Chondrocyte (in vitro differentiated cells): ENCODE data around the gene WHAMM. TPM values are rescaled to one million over a fixed set of nuclear protein-coding genes. Genes with fewer than 3 reads are reported as not detected.

Experiments
- DNase-seq: peaks from one replicate; pipeline ENCODE4 v3.0.0; 2021; ENCODE audit warnings: mixed read lengths, low spot score
- H3K27ac Mint-ChIP-seq: one replicate; pipeline ENCODE4 v1.8.0; 2021; ENCODE audit warnings: mild to moderate bottlenecking, moderate library complexity, mixed read lengths; ENCODE audit not compliant: unreplicated experiment
- H3K27me3 Mint-ChIP-seq: 2 replicates; pipeline ENCODE4 v1.8.0; 2021; ENCODE audit warnings: low read depth, mixed read lengths
- H3K36me3 Mint-ChIP-seq: 2 replicates; pipeline ENCODE4 v1.8.0; 2021; ENCODE audit warnings: low read depth, mixed read lengths
- H3K4me1 Mint-ChIP-seq: 2 replicates; pipeline ENCODE4 v1.8.0; 2021; ENCODE audit warnings: low read depth, mild to moderate bottlenecking, mixed read lengths
- H3K4me3 Mint-ChIP-seq: one replicate; pipeline ENCODE4 v1.8.0; 2021; ENCODE audit warnings: mild to moderate bottlenecking, moderate library complexity, mixed read lengths; ENCODE audit not compliant: unreplicated experiment
- H3K9me3 Mint-ChIP-seq: 2 replicates; pipeline ENCODE4 v1.8.0; 2021; ENCODE audit warnings: low read depth, mixed read lengths
- total RNA-seq: library from RNA; stranded (reverse); gene quantifications from 3 replicates; pipeline ENCODE4 v1.2.1, GENCODE V29; 2021
- TF ChIP-seq, protein P1 (sequence below): fragments of 200-600 bp; sonication (generic); IDR thresholded peaks from 2 replicates; pipeline ENCODE4 v1.5.0; 2021; ENCODE audit warnings: antibody characterized with exemption, mild to moderate bottlenecking, moderate library complexity

The WHAMM gene
- total RNA-seq, 1 donor from 2014 or later = 10.0 TPM

DNA sequence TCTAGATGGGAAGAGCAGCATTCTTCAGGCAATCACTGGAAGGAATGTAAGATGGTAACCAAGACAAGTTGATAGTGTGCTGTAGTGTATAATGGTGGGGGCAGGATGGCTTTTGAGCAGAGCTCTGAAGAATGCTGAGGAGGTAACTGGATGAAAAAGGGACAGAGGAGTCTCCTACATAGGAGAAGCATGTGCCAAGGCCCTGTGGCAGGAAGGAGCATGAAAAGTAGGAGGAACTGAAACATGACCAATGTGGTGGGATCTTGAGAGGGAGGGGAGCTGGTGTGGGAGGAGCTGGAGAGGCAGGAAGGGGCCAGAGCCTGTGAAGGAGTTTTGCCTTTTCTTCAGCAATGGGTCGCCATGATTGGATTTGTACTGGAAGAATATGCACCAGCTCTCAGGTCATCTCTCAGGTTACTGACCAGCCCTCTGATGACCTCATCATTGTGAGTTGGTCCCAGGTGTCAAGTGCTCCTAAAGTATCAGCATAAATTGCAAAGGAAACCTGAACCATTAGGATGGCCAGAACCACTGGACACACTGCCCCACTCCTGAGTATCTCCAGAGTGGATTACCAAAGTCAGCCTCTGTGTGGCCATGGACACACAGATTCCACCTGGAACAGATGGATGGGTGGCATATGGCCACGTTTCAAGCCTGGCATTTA, 42.1 kb upstream of the WHAMM start:
- H3K27me3 Mint-ChIP-seq = no peaks in the 10 kb centered on the region
- peaks cover 3% of the 10 kb centered on the region for H3K4me1 Mint-ChIP-seq
- no peak overlapping the region for H3K4me3 Mint-ChIP-seq
- TF ChIP-seq, protein P1, sequence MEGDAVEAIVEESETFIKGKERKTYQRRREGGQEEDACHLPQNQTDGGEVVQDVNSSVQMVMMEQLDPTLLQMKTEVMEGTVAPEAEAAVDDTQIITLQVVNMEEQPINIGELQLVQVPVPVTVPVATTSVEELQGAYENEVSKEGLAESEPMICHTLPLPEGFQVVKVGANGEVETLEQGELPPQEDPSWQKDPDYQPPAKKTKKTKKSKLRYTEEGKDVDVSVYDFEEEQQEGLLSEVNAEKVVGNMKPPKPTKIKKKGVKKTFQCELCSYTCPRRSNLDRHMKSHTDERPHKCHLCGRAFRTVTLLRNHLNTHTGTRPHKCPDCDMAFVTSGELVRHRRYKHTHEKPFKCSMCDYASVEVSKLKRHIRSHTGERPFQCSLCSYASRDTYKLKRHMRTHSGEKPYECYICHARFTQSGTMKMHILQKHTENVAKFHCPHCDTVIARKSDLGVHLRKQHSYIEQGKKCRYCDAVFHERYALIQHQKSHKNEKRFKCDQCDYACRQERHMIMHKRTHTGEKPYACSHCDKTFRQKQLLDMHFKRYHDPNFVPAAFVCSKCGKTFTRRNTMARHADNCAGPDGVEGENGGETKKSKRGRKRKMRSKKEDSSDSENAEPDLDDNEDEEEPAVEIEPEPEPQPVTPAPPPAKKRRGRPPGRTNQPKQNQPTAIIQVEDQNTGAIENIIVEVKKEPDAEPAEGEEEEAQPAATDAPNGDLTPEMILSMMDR = no peak
- no peaks in the 10 kb centered on the region for H3K9me3 Mint-ChIP-seq
- no peak for DNase-seq
- peaks cover 6% of the 10 kb centered on the region for H3K36me3 Mint-ChIP-seq
- H3K27ac Mint-ChIP-seq = no peak overlapping the region

DNA sequence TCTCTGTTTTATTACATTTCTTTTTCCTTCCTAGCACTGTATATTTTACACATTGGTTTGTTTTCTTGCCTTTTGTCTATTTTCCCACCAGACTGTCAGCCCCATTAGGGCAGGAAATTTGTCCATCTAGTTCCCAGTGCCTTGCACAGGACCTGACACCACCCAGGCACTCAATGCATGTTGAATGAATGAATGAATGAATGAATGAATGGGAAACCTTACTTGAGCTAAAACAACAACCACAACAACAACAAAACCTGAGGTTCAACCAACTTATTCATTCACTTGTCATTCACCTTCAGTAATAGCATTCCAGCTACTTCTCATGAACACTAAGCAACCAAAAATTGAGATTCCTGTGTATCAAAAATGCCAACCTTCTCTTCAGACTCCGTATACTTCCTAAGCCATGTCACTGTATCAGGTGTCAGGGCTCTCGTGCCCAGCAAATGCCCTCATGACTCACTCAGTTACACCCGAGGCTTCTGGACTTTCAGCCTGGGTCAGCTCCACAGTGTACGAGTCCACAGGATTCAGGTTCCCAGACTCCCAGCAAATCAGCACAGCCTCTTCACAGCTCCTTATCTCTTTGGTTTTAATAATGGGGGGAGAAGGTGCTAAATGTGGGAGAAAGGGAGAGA, 40.9 kb upstream of the WHAMM start:
- TF ChIP-seq, protein P1 = no peak
- Mint-ChIP-seq H3K27ac (no peak overlapping the region), H3K4me1 (peaks cover 3% of the 10 kb centered on the region), H3K9me3 (no peaks in the 10 kb centered on the region), H3K4me3 (no peak overlapping the region), H3K36me3 (peaks cover 6% of the 10 kb centered on the region), H3K27me3 (no peaks in the 10 kb centered on the region)
- DNase-seq = no peak

DNA sequence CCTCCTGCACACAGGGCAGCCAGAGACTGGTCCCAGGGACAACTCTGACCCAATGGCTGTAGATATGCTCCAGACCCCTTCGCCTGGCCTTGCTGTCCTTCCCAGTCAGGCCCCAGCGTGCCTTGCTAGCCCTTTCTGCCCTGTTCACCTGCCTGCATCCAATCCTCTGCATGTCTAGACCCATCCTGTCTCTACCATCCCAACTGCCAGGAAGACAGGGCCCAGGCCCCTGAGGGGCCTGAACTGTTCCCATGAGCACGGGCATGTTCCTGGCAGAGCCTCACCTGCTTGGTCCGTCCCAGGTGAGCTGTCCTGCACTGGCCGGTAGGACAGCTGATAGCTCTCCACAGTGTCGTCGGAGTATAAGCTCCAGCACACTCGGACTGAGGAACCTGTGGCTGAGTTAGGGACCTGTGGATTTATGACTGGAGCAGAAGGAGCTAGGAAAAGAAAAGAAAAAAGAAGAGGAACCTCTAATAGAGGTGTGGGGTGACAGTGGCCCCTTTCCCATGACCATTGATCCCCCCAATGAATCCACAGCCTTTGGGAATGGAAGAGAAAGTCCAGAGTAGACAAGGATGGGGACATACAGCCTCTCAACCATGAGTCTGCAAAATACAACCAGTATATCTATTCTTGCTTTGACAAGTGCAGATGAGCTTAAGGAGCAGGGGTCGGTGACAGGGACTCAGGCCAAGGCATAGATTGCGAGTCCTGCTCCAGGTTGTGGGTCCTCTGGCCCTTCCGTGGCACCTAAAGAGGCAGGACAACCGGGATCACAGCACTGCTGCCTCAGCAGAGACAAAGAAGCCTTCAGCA, 37.4 kb upstream of the WHAMM start:
- peaks cover 8% of the 10 kb centered on the region for H3K9me3 Mint-ChIP-seq

DNA sequence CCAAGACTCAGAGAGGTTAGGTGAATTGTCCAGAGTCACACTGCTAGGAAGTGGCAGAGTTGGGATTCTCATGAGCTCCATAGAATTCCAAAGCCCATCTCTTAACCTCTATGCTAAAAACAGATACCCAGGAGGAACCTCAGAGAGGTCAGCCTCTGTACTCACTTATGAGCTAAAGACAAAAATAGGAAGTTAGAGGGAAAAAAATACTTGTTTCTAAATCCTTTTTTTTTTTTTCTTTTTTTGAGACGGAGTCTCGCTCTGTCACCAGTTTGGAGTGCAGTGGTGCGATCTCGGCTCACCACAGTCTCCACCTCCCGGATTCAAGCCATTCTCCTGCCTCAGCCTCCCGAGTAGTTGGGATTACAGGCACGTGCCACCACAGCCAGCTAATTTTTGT, 34.9 kb upstream of the WHAMM start:
- Mint-ChIP-seq H3K4me1 (no peaks in the 10 kb centered on the region), H3K36me3 (peaks cover 2% of the 10 kb centered on the region), H3K27ac (no peak overlapping the region), H3K9me3 (peaks cover 10% of the 10 kb centered on the region), H3K27me3 (no peaks in the 10 kb centered on the region), H3K4me3 (no peak overlapping the region)
- TF ChIP-seq, protein P1 = no peak
- no peak for DNase-seq

More for the DNA sequence above, 37.4 kb upstream of the WHAMM start:
- no peaks in the 10 kb centered on the region for H3K27me3 Mint-ChIP-seq
- H3K36me3 Mint-ChIP-seq = peaks cover 3% of the 10 kb centered on the region
- DNase-seq = no peak
- H3K4me1 Mint-ChIP-seq = peaks cover 3% of the 10 kb centered on the region
- TF ChIP-seq, protein P1 = no peak
- no peak overlapping the region for H3K4me3 Mint-ChIP-seq
- no peak overlapping the region for H3K27ac Mint-ChIP-seq

DNA sequence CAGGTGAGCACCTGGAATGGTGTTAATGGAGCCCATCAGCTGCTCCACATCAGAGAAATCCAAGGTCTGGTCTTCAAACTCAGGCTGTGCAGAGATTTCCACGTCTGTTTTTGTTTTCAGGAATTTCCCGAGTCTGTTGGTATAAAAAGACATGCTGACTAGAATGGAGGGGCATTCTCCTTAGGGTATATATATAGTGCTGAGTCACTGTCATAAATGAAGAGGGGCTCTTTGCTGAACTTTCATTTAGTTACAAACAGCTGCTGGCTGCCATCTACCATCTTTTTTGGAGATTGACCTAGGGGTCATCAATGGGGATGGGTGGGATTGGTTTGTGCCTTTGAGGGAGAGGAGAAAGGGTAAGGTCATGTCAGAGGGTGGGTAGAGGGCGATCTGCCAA, 30.7 kb upstream of the WHAMM start:
- H3K4me3 Mint-ChIP-seq = no peak overlapping the region
- peaks cover 4% of the 10 kb centered on the region for H3K36me3 Mint-ChIP-seq
- H3K4me1 Mint-ChIP-seq = no peaks in the 10 kb centered on the region
- H3K9me3 Mint-ChIP-seq = peaks cover 10% of the 10 kb centered on the region
- H3K27me3 Mint-ChIP-seq = no peaks in the 10 kb centered on the region
- DNase-seq = no peak
- H3K27ac Mint-ChIP-seq = no peak overlapping the region
- TF ChIP-seq, protein P1 = no peak
